T-helper 2 cell (primary cell): Measurements from ENCODE around the gene SEPSECS.
A peak's percentile ranks its signal among the peaks of the same experiment; 100 is the strongest.

Experiments
- DNase-seq, 5 experiments: peaks; one replicate each; pipeline versions ENCODE4 v3.0.0 to v3.0.0-alpha.2; 2012 to 2022

SEPSECS gene

GRCh38 chr4:25155947-25156346 lies 4.3 kb downstream of the SEPSECS start:
- DNase-seq: no peak

GRCh38 chr4:25154594-25155265 lies 5.5 kb downstream of the SEPSECS start:
- no peak for DNase-seq

GRCh38 chr4:25146076-25146475 lies 14.2 kb downstream of the SEPSECS start:
- no peak for DNase-seq

GRCh38 chr4:25144870-25145481 lies 15.3 kb downstream of the SEPSECS start:
- peak in 1 of 5 experiments; percentile 35 for DNase-seq

GRCh38 chr4:25142468-25142867 lies 17.8 kb downstream of the SEPSECS start:
- DNase-seq: no peak

GRCh38 chr4:25141592-25141991 lies 18.7 kb downstream of the SEPSECS start:
- DNase-seq: no peak

GRCh38 chr4:25133132-25133531 lies 27.1 kb downstream of the SEPSECS start:
- no peak for DNase-seq

GRCh38 chr4:25131926-25132325 lies 28.3 kb downstream of the SEPSECS start:
- no peak for DNase-seq

GRCh38 chr4:25131381-25131780 lies 28.9 kb downstream of the SEPSECS start:
- no peak for DNase-seq

- DNase-seq: no peak
Observed at GRCh38 chr4:25129917-25130316, 30.3 kb downstream of the SEPSECS start.

- DNase-seq: no peak
Observed at GRCh38 chr4:25128671-25129070, 31.6 kb downstream of the SEPSECS start.

- DNase-seq: peak in 1 of 5 experiments; percentile 69
Observed at GRCh38 chr4:25123236-25123635, 37.0 kb downstream of the SEPSECS start.

- no peak for DNase-seq
Observed at GRCh38 chr4:25120146-25120940, 39.9 kb downstream of the SEPSECS start.

- no peak for DNase-seq
Observed at GRCh38 chr4:25117716-25118472, 42.4 kb downstream of the SEPSECS start.

GRCh38 chr4:25117274-25117673 lies 43.0 kb downstream of the SEPSECS start:
- no peak for DNase-seq

- DNase-seq: no peak
Observed at GRCh38 chr4:25113915-25114904, 46.0 kb downstream of the SEPSECS start.

- DNase-seq: no peak
Observed at GRCh38 chr4:25112995-25113380, 47.3 kb downstream of the SEPSECS start.

GRCh38 chr4:25112366-25112994 lies 47.8 kb downstream of the SEPSECS start:
- DNase-seq: no peak

GRCh38 chr4:25111648-25112196 lies 48.5 kb downstream of the SEPSECS start:
- DNase-seq: no peak

GRCh38 chr4:25110527-25111329 lies 49.5 kb downstream of the SEPSECS start:
- no peak for DNase-seq
